HL-60 (cell line): Measurements from ENCODE around the gene RBMY1D.

Experiments
- DNase-seq, 2 experiments: peaks; one replicate each; pipeline ENCODE4 v3.0.0-alpha.2; 2010 to 2020; ENCODE audit warnings: low read depth in 1 of 2, low spot score in 1 of 2
- H3K27ac ChIP-seq: fragments of 250-450 bp; sonication (Bioruptor Pico); replicated peaks from 2 replicates; pipeline ENCODE4 v1.5.1; 2020; ENCODE audit warnings: mild to moderate bottlenecking, moderate library complexity
- H3K27me3 ChIP-seq: fragments of 250-450 bp; sonication (Bioruptor Pico); 2 replicates; pipeline ENCODE4 v1.5.1; 2021; ENCODE audit warnings: mild to moderate bottlenecking, moderate library complexity; ENCODE audit not compliant: insufficient read depth, poor library complexity, severe bottlenecking
- H3K4me3 ChIP-seq: replicated peaks from 2 replicates; pipeline ENCODE4 v1.5.1; 2011; ENCODE audit warnings: mild to moderate bottlenecking, control low read depth, low read length; ENCODE audit not compliant: insufficient read depth
- GABPA ChIP-seq: IDR thresholded peaks from 2 replicates; pipeline ENCODE4 v1.6.1; 2012; ENCODE audit warnings: low read depth
- POLR2AphosphoS5 ChIP-seq: IDR thresholded peaks from 2 replicates; pipeline ENCODE4 v1.6.1; 2012; ENCODE audit warnings: low read depth
- REST ChIP-seq: IDR thresholded peaks from 2 replicates; pipeline ENCODE4 v1.6.1; 2012; ENCODE audit warnings: low read depth; ENCODE audit not compliant: insufficient replicate concordance
- SPI1 ChIP-seq: IDR thresholded peaks from 2 replicates; pipeline ENCODE4 v1.6.1; 2012; ENCODE audit warnings: low read depth, mild to moderate bottlenecking, borderline replicate concordance
- TF ChIP-seq, protein P1 (sequence below): IDR thresholded peaks from one replicate; pipeline ENCODE4 v1.5.1; 2011; ENCODE audit warnings: low read length, control low read depth, inconsistent platforms; ENCODE audit not compliant: insufficient read depth

The RBMY1D gene

DNA sequence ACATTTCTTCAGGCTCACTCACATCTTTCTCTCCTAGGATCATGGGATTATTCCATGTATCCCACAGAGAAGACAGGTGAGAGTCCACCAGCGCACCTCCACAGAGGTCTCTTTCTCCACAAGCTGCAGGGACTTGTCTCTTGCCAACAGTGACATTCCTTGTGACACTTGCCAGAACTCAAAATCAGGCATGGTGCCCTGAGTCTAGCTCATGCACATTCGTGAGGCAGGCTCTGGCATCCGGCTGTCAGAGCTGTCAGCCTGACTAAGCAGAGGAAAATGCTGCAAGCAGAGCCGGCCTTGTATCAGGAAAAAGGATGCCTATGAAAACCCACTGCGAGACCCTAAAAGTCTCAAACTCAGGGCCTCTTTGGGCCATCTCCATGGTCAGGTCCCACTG is 54.8 kb downstream of the RBMY1D start:
- no peak overlapping the region for H3K27ac ChIP-seq
- H3K4me3 ChIP-seq = no peak overlapping the region
- no peak for DNase-seq

GRCh38 chrY:21836343-21836742 is 58.0 kb downstream of the RBMY1D start:
- no peaks in the 10 kb centered on the region for H3K27me3 ChIP-seq
- DNase-seq = no peak
- H3K4me3 ChIP-seq = no peak overlapping the region
- H3K27ac ChIP-seq = no peak overlapping the region
- TF ChIP-seq SPI1 (no peak), GABPA (no peak), REST (no peak), POLR2AphosphoS5 (no peak)
- TF ChIP-seq, protein P1, sequence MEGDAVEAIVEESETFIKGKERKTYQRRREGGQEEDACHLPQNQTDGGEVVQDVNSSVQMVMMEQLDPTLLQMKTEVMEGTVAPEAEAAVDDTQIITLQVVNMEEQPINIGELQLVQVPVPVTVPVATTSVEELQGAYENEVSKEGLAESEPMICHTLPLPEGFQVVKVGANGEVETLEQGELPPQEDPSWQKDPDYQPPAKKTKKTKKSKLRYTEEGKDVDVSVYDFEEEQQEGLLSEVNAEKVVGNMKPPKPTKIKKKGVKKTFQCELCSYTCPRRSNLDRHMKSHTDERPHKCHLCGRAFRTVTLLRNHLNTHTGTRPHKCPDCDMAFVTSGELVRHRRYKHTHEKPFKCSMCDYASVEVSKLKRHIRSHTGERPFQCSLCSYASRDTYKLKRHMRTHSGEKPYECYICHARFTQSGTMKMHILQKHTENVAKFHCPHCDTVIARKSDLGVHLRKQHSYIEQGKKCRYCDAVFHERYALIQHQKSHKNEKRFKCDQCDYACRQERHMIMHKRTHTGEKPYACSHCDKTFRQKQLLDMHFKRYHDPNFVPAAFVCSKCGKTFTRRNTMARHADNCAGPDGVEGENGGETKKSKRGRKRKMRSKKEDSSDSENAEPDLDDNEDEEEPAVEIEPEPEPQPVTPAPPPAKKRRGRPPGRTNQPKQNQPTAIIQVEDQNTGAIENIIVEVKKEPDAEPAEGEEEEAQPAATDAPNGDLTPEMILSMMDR = no peak

More for the DNA sequence above, 54.8 kb downstream of the RBMY1D start:
- no peak for TF ChIP-seq SPI1
- H3K27me3 ChIP-seq = no peaks in the 10 kb centered on the region

GRCh38 chrY:21835052-21835451 is 59.3 kb downstream of the RBMY1D start:
- TF ChIP-seq REST (no peak), POLR2AphosphoS5 (no peak), SPI1 (no peak), GABPA (no peak)
- TF ChIP-seq, protein P1 = no peak
- no peaks in the 10 kb centered on the region for H3K27me3 ChIP-seq

More at GRCh38 chrY:21835052-21835451, 59.3 kb downstream of the RBMY1D start:
- no peak for DNase-seq
- Histone ChIP-seq H3K4me3 (no peak overlapping the region), H3K27ac (no peak overlapping the region)
